Activated T-helper 9 cell treated with anti-CD3 and anti-CD28 coated beads, Interleukin-2, amount 50 U/mL, for 16 hours (primary cell): ENCODE results near the gene PIK3CD.

Source experiments
- DNase-seq: peaks from one replicate; pipeline ENCODE4 v3.0.0-alpha.2; 2020; ENCODE audit warnings: low read depth

The PIK3CD gene

GRCh38 chr1:9774712-9775679, 123.5 kb downstream of the PIK3CD start:
- no peak for DNase-seq

GRCh38 chr1:9776685-9777084, 125.2 kb downstream of the PIK3CD start:
- DNase-seq = no peak
